Heart left ventricle (tissue), 16 donors: ENCODE data around the gene IL6ST. TPM values are rescaled to one million over a fixed set of nuclear protein-coding genes. Genes with fewer than 3 reads are reported as not detected.
A peak's percentile ranks its signal among the peaks of the same experiment; 100 is the strongest.

Experiments used
- ATAC-seq, 4 donors: fragments of 200-7000 bp; cut with Tn5 transposase; one replicate each; pipeline ENCODE4 v1.9.1; 2020 to 2022; ENCODE audit warnings: moderate library complexity in 4 of 4, mild to moderate bottlenecking in 3 of 4, moderate number of reproducible peaks in 1 of 4
- DNase-seq, 5 donors: peaks; one replicate each; pipeline ENCODE4 v3.0.0-alpha.2; 2020
- H3K27ac ChIP-seq, 12 donors: fragments of 200-600 bp; sonication (generic) in 4 of 12; one replicate each; pipeline versions ENCODE4 v1.5.0 to v1.8.0; 2016 to 2022; ENCODE audit warnings: mild to moderate bottlenecking in 2 of 12
- H3K27me3 ChIP-seq, 9 donors: fragments of 200-600 bp; sonication (generic) in 2 of 9; one replicate each; pipeline versions ENCODE4 v1.5.1 to v1.8.0; 2016 to 2022; ENCODE audit warnings: mild to moderate bottlenecking in 3 of 9
- H3K36me3 ChIP-seq, 9 donors: fragments of 200-600 bp; sonication (generic) in 2 of 9; one replicate each; pipeline versions ENCODE4 v1.5.0 to v1.8.0; 2018 to 2022; ENCODE audit warnings: mild to moderate bottlenecking in 2 of 9
- H3K4me1 ChIP-seq, 12 donors: fragments of 200-600 bp; sonication (generic) in 4 of 12; one replicate each; pipeline versions ENCODE4 v1.5.0 to v1.8.0; 2016 to 2022; ENCODE audit warnings: mild to moderate bottlenecking in 3 of 12
- H3K4me3 ChIP-seq, 12 donors: fragments of 200-600 bp; sonication (generic) in 4 of 12; one replicate each; pipeline versions ENCODE4 v1.5.0 to v1.8.0; 2017 to 2022; ENCODE audit warnings: mild to moderate bottlenecking in 9 of 12, moderate library complexity in 4 of 12
- H3K9me3 ChIP-seq, 12 donors: fragments of 200-600 bp; sonication (generic) in 4 of 12; one replicate each; pipeline versions ENCODE4 v1.5.0 to v1.8.0; 2016 to 2022; ENCODE audit warnings: mild to moderate bottlenecking in 1 of 12
- CTCF ChIP-seq, 12 donors: fragments of 200-600 bp; sonication (generic) in 4 of 12; IDR thresholded peaks; one replicate each; pipeline versions ENCODE4 v1.5.0 to v1.8.0; 2018 to 2022; ENCODE audit warnings: antibody characterized with exemption in 12 of 12, mild to moderate bottlenecking in 5 of 12
- POLR2A ChIP-seq, 2 donors: fragments of 450-650 bp; IDR thresholded peaks; one replicate each; pipeline ENCODE4 v1.6.1; 2017; ENCODE audit warnings: antibody characterized with exemption in 2 of 2, mild to moderate bottlenecking in 2 of 2, moderate library complexity in 2 of 2
- WGBS, 4 donors: extraction: QIAGEN DNeasy Blood & Tissue Kit in 2 of 4; methylation state at CpG; one replicate each; pipeline versions ENCODE4 v1.1.5 to v1.1.7; 2013 to 2018; 5-methylcytosine and 5-hydroxymethylcytosine counted together
- intact Hi-C, 10 donors: fragments of 100-400 bp; cut with DNase I; formaldehyde crosslinking; loops; one replicate each; pipeline versions ENCODE4 v1.11.1 to v1.14.2; 2022
- polyA plus RNA-seq, 2 donors: library from polyadenylated mRNA; stranded (reverse); fragments of 200-250 nt; gene quantifications; one replicate each; pipeline ENCODE4 v1.2.3, GENCODE V29; 2013
- total RNA-seq, 9 donors: library from RNA; depleted of rRNA in 2 of 9; stranded (reverse); fragments of >200 nt in 2 of 9; fragmentation: NEBNext Ultra II Directional in 3 of 9; extraction: Animal tissue kit (Norgen Biotek cat#: 25700) in 3 of 9; gene quantifications; one replicate each; pipeline versions ENCODE4 v1.1.0 to v1.2.4, GENCODE V29; 2016 to 2023
- donor health status: ischemic (EF 13 %, LVEDD 7.1; RV severe dilation, severe dysfunction).
- donor health status: healthy with polysubstance abuse.
- donor health status: DM: no; HTN: yes; CAD: no.
- donor health status: DM: no; HTN: no; CAD: no.
- donor health status: ischemic (EF 25% LVEDD 6.9; RV normal size, moderate dysfunction).
- donor health status: ischemic (EF 25% LVEDD 5.7; RV mildly dilated, moderate dysfunction).
- donor health status: healthy.
- donor health status: DM: yes; HTN: yes; CAD: no.
- donor health status: ischemic (EF 35%, LVEDD 5.7; RV mildly dilated, moderate dysfunction).
- donor health status: nonischemic (EF 11% LVEDD 7.7; RV severe dilation, severe dysfunction).
- donor health status: DM: yes; HTN: yes; CAD: no.
- donor health status: PGD.
- donor health status: ischemic (EF 29% LVEDD 5.4; RV normal size, mild dysfunction).
- donor health status: nonischemic (EF 23%, LVEDD 6.1; RV moderate dilation, normal function).

Gene IL6ST
- total and polyA plus RNA-seq, 11 donors = 24.6 to 239 (median 152) TPM

GRCh38 chr5:55935371-55935770 lies 59.4 kb downstream of the IL6ST start:
- Histone ChIP-seq H3K4me1 (peaks cover 0 to 7% (median 0%) of the 10 kb centered on the region in 12 donors), H3K9me3 (no peaks in the 10 kb centered on the region), H3K4me3 (no peak overlapping the region), H3K36me3 (peaks cover 0 to 54% (median 40%) of the 10 kb centered on the region in 9 donors), H3K27me3 (no peaks in the 10 kb centered on the region), H3K27ac (no peak overlapping the region)
- intact Hi-C loops = loop anchor here in 7 of 10 donors (2.0 to 10.0 kb wide), 6 partner anchors 42 to 919 kb away; no protein-coding TSS in a partner anchor
- TF ChIP-seq CTCF (IDR thresholded peaks at IDR 0.05) (no peak), POLR2A (IDR thresholded peaks at IDR 0.05) (no peak)
- ATAC-seq (no peak), DNase-seq (no peak)
- WGBS, 4 donors = 86 to 94% (median 91%) methylated on average over 6 of the region's 6 CpGs

- Histone ChIP-seq H3K27ac (no peak overlapping the region), H3K9me3 (no peaks in the 10 kb centered on the region), H3K4me3 (no peak overlapping the region), H3K4me1 (peaks cover 0 to 7% (median 0%) of the 10 kb centered on the region in 12 donors), H3K27me3 (no peaks in the 10 kb centered on the region), H3K36me3 (peaks cover 0 to 48% (median 33%) of the 10 kb centered on the region in 9 donors)
- intact Hi-C loops = loop anchor here in 7 of 10 donors (2.0 to 10.0 kb wide), 6 partner anchors 43 to 920 kb away; no protein-coding TSS in a partner anchor
- 68 to 86% (median 79%) methylated on average over 2 of the region's 2 CpGs for WGBS, 4 donors
- TF ChIP-seq CTCF (IDR thresholded peaks at IDR 0.05) (no peak), POLR2A (IDR thresholded peaks at IDR 0.05) (no peak)
- ATAC-seq (no peak), DNase-seq (no peak)
Observed at GRCh38 chr5:55934720-55935119, 60.0 kb downstream of the IL6ST start.

- Histone ChIP-seq H3K9me3 (no peaks in the 10 kb centered on the region), H3K27ac (no peak overlapping the region), H3K27me3 (no peaks in the 10 kb centered on the region), H3K4me3 (no peak overlapping the region), H3K4me1 (peaks cover 0 to 7% (median 0%) of the 10 kb centered on the region in 12 donors), H3K36me3 (peaks cover 0 to 42% (median 28%) of the 10 kb centered on the region in 9 donors)
- 89 to 95% (median 90%) methylated on average over 6 to 9 of the region's 9 CpGs for WGBS, 4 donors
- intact Hi-C loops = loop anchor here in 5 of 10 donors (2.0 to 10.0 kb wide), 3 partner anchors 267 to 921 kb away; no protein-coding TSS in a partner anchor
- DNase-seq (no peak), ATAC-seq (no peak)
- TF ChIP-seq POLR2A (IDR thresholded peaks at IDR 0.05) (no peak), CTCF (IDR thresholded peaks at IDR 0.05) (no peak)
Observed at GRCh38 chr5:55934115-55934613, 60.6 kb downstream of the IL6ST start.

GRCh38 chr5:55933377-55934114 lies 61.2 kb downstream of the IL6ST start:
- no peaks in the 10 kb centered on the region for H3K9me3 ChIP-seq
- peak in 1 of 4 donors; percentile 20 for ATAC-seq
- intact Hi-C loops = loop anchor here in 5 of 10 donors (2.0 to 10.0 kb wide), 3 partner anchors 267 to 921 kb away; no protein-coding TSS in a partner anchor

More at GRCh38 chr5:55933377-55934114, 61.2 kb downstream of the IL6ST start:
- 85 to 94% (median 89%) methylated on average over 14 of the region's 14 CpGs for WGBS, 4 donors
- no peak overlapping the region for H3K27ac ChIP-seq
- H3K4me3 ChIP-seq = no peak overlapping the region
- H3K4me1 ChIP-seq = peaks cover 0 to 7% (median 0%) of the 10 kb centered on the region in 12 donors
- H3K36me3 ChIP-seq = peaks cover 0 to 36% (median 22%) of the 10 kb centered on the region in 9 donors
- no peak for DNase-seq
- TF ChIP-seq CTCF (IDR thresholded peaks at IDR 0.05) (no peak), POLR2A (IDR thresholded peaks at IDR 0.05) (no peak)
- no peaks in the 10 kb centered on the region for H3K27me3 ChIP-seq
